GM19238 (cell line): ENCODE results near the gene TRIM15.
"Not testable (repeated sequence)": the region's sequence is repeated elsewhere in the genome, so short reads cannot be mapped to it uniquely, and the experiment has no call there.

ENCODE experiments used
- DNase-seq: peaks from one replicate; pipeline ENCODE4 v3.0.0; 2011; ENCODE audit warnings: low spot score; ENCODE audit not compliant: insufficient read length

Gene TRIM15

GRCh38 chr6:30198166-30199084 is 35.1 kb downstream of the TRIM15 start:
- no peak for DNase-seq

- peak; percentile 64 for DNase-seq
These were observed 37.4 kb downstream of the TRIM15 start for GRCh38 chr6:30200551-30201281.

- DNase-seq = no peak
These were observed 39.0 kb downstream of the TRIM15 start for GRCh38 chr6:30202366-30202765.

GRCh38 chr6:30204116-30204515 is 40.8 kb downstream of the TRIM15 start:
- no peak for DNase-seq

- DNase-seq = no peak
These were observed 42.8 kb downstream of the TRIM15 start for GRCh38 chr6:30206152-30206551.

- DNase-seq = no peak
These were observed 43.7 kb downstream of the TRIM15 start for GRCh38 chr6:30206799-30207618.

- no peak for DNase-seq
These were observed 44.4 kb downstream of the TRIM15 start for GRCh38 chr6:30207619-30208295.

- DNase-seq = no peak
These were observed 48.0 kb downstream of the TRIM15 start for GRCh38 chr6:30211306-30211705.

- DNase-seq = no peak
These were observed 48.6 kb downstream of the TRIM15 start for GRCh38 chr6:30211899-30212298.

GRCh38 chr6:30212865-30213666 is 49.7 kb downstream of the TRIM15 start, which contains the start of gene TRIM26:
Gene TRIM26, minus strand, starts transcription at chr6:30213406. Its CDS starts 14,303 bp downstream, at chr6:30199103.
- peak; percentile 97 for DNase-seq

GRCh38 chr6:30213667-30213956 is 50.3 kb downstream of the TRIM15 start:
- DNase-seq = no peak

GRCh38 chr6:30213957-30214656 is 50.8 kb downstream of the TRIM15 start:
- DNase-seq = peak; percentile 60

GRCh38 chr6:30214657-30214982 is 51.3 kb downstream of the TRIM15 start:
- DNase-seq = no peak

GRCh38 chr6:30216096-30216495 is 52.8 kb downstream of the TRIM15 start:
- DNase-seq = no peak

- no peak for DNase-seq
These were observed 55.9 kb downstream of the TRIM15 start for GRCh38 chr6:30219244-30219643.

GRCh38 chr6:30221395-30221794 is 58.0 kb downstream of the TRIM15 start:
- DNase-seq = not testable (repeated sequence)

- not testable (repeated sequence) for DNase-seq
These were observed 58.6 kb downstream of the TRIM15 start for GRCh38 chr6:30221956-30222355.
